ENCODE measurements around the gene TRIM47.

DNA sequence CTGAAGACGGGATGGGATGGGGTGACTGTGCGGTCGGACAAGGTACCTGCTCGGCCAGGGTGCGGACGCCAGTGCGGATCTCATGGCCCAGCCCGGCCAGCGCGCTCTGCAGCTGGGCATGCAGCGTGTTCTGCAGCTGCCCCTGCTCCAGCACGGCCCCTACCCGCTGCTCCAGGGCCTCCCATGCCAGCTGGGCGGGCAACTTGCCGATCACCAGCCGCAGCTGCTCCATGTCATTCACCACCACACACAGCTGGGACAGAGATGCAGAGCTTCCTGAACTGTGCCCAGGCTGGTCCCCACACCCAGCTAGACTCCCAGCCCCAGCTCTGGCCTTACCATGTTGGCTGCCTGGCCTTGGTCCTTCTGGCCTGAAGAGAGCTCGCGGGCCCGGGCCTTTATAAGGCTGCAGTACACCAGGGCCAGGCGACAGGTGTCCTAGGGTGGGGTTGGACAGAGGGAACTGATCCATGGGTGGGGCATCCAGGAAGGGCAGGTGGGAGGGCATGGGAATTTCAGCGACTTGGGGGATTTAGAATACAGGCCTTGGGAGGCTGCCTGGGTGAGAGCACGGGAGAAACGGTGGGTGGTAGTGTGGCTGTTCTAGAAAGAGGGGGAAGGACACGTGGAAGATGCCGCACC is 44.0 kb downstream of the TRIM47 start:
- TF ChIP-seq EZH2phosphoT487 (IDR thresholded peaks at IDR 0.05; ENCODE audit: insufficient read depth, low read depth) = no peak
- TF ChIP-seq EZH2 (IDR thresholded peaks at IDR 0.05; ENCODE audit: insufficient read depth, poor library complexity, severe bottlenecking) = no peak
